Measurements from ENCODE around the gene PSRC1.

- TF ChIP-seq CTCF (IDR thresholded peaks at IDR 0.05; ENCODE audit: low read length) (no peak), EZH2 (IDR thresholded peaks at IDR 0.05; ENCODE audit: borderline replicate concordance, low read length) (no peak)
Measured at GRCh38 chr1:109256085-109256484, 26.9 kb downstream of the PSRC1 start.
